ENCODE results near the gene PLEKHN1. TPM values are rescaled to one million over a fixed set of nuclear protein-coding genes. Genes with fewer than 3 reads are reported as not detected.

Gene PLEKHN1
- total RNA-seq, 2 donors from 2014 or later = not detected

GRCh38 chr1:925561-926421 is 40.5 kb upstream of the PLEKHN1 start:
- Histone ChIP-seq H3K4me1 (peaks cover 37% of the 10 kb centered on the region), H3K27ac (no peak overlapping the region), H3K4me3 (no peak overlapping the region), H3K9me3 (no peaks in the 10 kb centered on the region), H3K27me3 (peaks cover 0 to 20% of the 10 kb centered on the region in 2 donors), H3K36me3 (replicated peaks in 1 of 2; ENCODE audit: insufficient read depth in 1 of 2, low read depth in 2 of 2) (no peaks in the 10 kb centered on the region)
- intact Hi-C loops (cut with DNase I) = no loop called here
- TF ChIP-seq POLR2A (IDR thresholded peaks at IDR 0.05) = no peak
- TF ChIP-seq CTCF (IDR thresholded peaks at IDR 0.05) = no peak
- WGBS, 2 donors = 3 to 5% methylated on average over 17 to 65 of the region's 65 CpGs
- ATAC-seq (no peak), DNase-seq (no peak)

- no peak overlapping the region for H3K27ac ChIP-seq
- intact Hi-C loops (cut with DNase I) = no loop called here
- DNase-seq = no peak
- H3K4me1 ChIP-seq = peaks cover 30% of the 10 kb centered on the region
- H3K27me3 ChIP-seq = peaks cover 0 to 25% of the 10 kb centered on the region in 2 donors
- no peaks in the 10 kb centered on the region for H3K9me3 ChIP-seq
- H3K4me3 ChIP-seq = no peak overlapping the region
- no peaks in the 10 kb centered on the region for H3K36me3 ChIP-seq (replicated peaks in 1 of 2; ENCODE audit: insufficient read depth in 1 of 2, low read depth in 2 of 2)
- TF ChIP-seq POLR2A (IDR thresholded peaks at IDR 0.05) = no peak
- no peak for TF ChIP-seq CTCF (IDR thresholded peaks at IDR 0.05)
- no peak for ATAC-seq
- WGBS, 2 donors = 35 to 52% methylated on average over 4 to 9 of the region's 9 CpGs
Measured at GRCh38 chr1:927234-927633, 39.0 kb upstream of the PLEKHN1 start.

GRCh38 chr1:927748-928147 is 38.5 kb upstream of the PLEKHN1 start:
- Histone ChIP-seq H3K4me3 (no peak overlapping the region), H3K36me3 (replicated peaks in 1 of 2; ENCODE audit: insufficient read depth in 1 of 2, low read depth in 2 of 2) (no peaks in the 10 kb centered on the region), H3K27ac (no peak overlapping the region), H3K9me3 (no peaks in the 10 kb centered on the region), H3K4me1 (peaks cover 30% of the 10 kb centered on the region), H3K27me3 (peaks cover 0 to 25% of the 10 kb centered on the region in 2 donors)
- WGBS, 2 donors = 24 to 40% methylated on average over 10 of the region's 10 CpGs
- DNase-seq (no peak), ATAC-seq (no peak)
- intact Hi-C loops (cut with DNase I) = no loop called here
- no peak for TF ChIP-seq POLR2A (IDR thresholded peaks at IDR 0.05)
- TF ChIP-seq CTCF (IDR thresholded peaks at IDR 0.05) = no peak

- H3K9me3 ChIP-seq = no peaks in the 10 kb centered on the region
- DNase-seq = no peak
- WGBS, 2 donors = 32 to 35% methylated on average over 30 to 40 of the region's 40 CpGs
- peaks cover 23% of the 10 kb centered on the region for H3K4me1 ChIP-seq
- H3K4me3 ChIP-seq = no peak overlapping the region
- intact Hi-C loops (cut with DNase I) = no loop called here
- peaks cover 0 to 32% of the 10 kb centered on the region in 2 donors for H3K27me3 ChIP-seq
- H3K36me3 ChIP-seq (replicated peaks in 1 of 2; ENCODE audit: insufficient read depth in 1 of 2, low read depth in 2 of 2) = no peaks in the 10 kb centered on the region
- no peak overlapping the region for H3K27ac ChIP-seq
- no peak for ATAC-seq
- TF ChIP-seq POLR2A (IDR thresholded peaks at IDR 0.05) (no peak), CTCF (IDR thresholded peaks at IDR 0.05) (no peak)
Measured at GRCh38 chr1:928825-929661, 37.2 kb upstream of the PLEKHN1 start.
